Effector CD4-positive, alpha-beta T cell (primary cell): ENCODE data around the gene CELF3. TPM values are rescaled to one million over a fixed set of nuclear protein-coding genes. Genes with fewer than 3 reads are reported as not detected.
"Not testable (repeated sequence)": the region's sequence is repeated elsewhere in the genome, so short reads cannot be mapped to it uniquely, and the experiment has no call there.

Source experiments
- DNase-seq: peaks from one replicate; pipeline ENCODE4 v3.0.0-alpha.2; 2020
- total RNA-seq: gene quantifications from one replicate; lab custom pipeline; 2026; lab: John Stamatoyannopoulos, UW

The CELF3 gene
- total RNA-seq: not detected

- no peak for DNase-seq
Measured at GRCh38 chr1:151716771-151717631, at the start of gene CELF3. CELF3 (minus strand) TSS chr1:151716803; CDS start chr1:151716020, 783 bp downstream.

GRCh38 chr1:151763990-151764389, 47.4 kb upstream of the CELF3 start:
- no peak for DNase-seq

- DNase-seq: peak; percentile 75
Measured at GRCh38 chr1:151762941-151763921, 46.6 kb upstream of the CELF3 start, which contains the start of gene MRPL9. MRPL9 (minus strand) TSS chr1:151763496; CDS start chr1:151763479, 17 bp downstream.

GRCh38 chr1:151760597-151761385, 44.2 kb upstream of the CELF3 start:
- DNase-seq: no peak

GRCh38 chr1:151759241-151759640, 42.6 kb upstream of the CELF3 start:
- DNase-seq: no peak

GRCh38 chr1:151756291-151756690, 39.7 kb upstream of the CELF3 start:
- no peak for DNase-seq

- no peak for DNase-seq
Measured at GRCh38 chr1:151741516-151741915, 24.9 kb upstream of the CELF3 start.

GRCh38 chr1:151739590-151740355, 23.2 kb upstream of the CELF3 start:
- no peak for DNase-seq

- no peak for DNase-seq
Measured at GRCh38 chr1:151737479-151737878, 20.9 kb upstream of the CELF3 start.

- DNase-seq: no peak
Measured at GRCh38 chr1:151737026-151737425, 20.4 kb upstream of the CELF3 start.

GRCh38 chr1:151733995-151734394, 17.4 kb upstream of the CELF3 start:
- not testable (repeated sequence) for DNase-seq

- DNase-seq: no peak
Measured at GRCh38 chr1:151733126-151733525, 16.5 kb upstream of the CELF3 start.

GRCh38 chr1:151729966-151730291, 13.3 kb upstream of the CELF3 start:
- DNase-seq: no peak

GRCh38 chr1:151729157-151729965, 12.8 kb upstream of the CELF3 start:
- DNase-seq: no peak

- DNase-seq: no peak
Measured at GRCh38 chr1:151728151-151729054, 11.8 kb upstream of the CELF3 start.

GRCh38 chr1:151723726-151724370, 7.2 kb upstream of the CELF3 start:
- no peak for DNase-seq

GRCh38 chr1:151721788-151722510, 5.3 kb upstream of the CELF3 start:
- no peak for DNase-seq

GRCh38 chr1:151720974-151721787, 4.6 kb upstream of the CELF3 start, which contains the start of gene RIIAD1:
RIIAD1 (plus strand) TSS chr1:151721522; CDS start chr1:151721537, 15 bp downstream.
- DNase-seq: no peak
